SK-N-SH (cell line): ENCODE data around the gene MIPOL1. TPM values are rescaled to one million over a fixed set of nuclear protein-coding genes. Genes with fewer than 3 reads are reported as not detected.

Experiments
- CTCF ChIA-PET: fragments of 300-600, 350-600 bp; formaldehyde crosslinking; extraction: SDS; loops from one replicate; lab custom pipeline; 2021; lab: Yijun Ruan, JAX
- POLR2A ChIA-PET: fragments of 350-600 bp; sonication (Branson Sonifier 250); formaldehyde crosslinking; extraction: SDS; loops from one replicate; lab custom pipeline; 2020; ENCODE audit warnings: antibody characterized with exemption, inconsistent platforms; lab: Yijun Ruan, JAX
- DNase-seq: peaks from one replicate; pipeline ENCODE4 v3.0.0; 2012
- H2AFZ ChIP-seq: fragments of 200-600 bp; sonication (generic); 2 replicates; pipeline ENCODE4 v1.8.1; 2016; ENCODE audit warnings: antibody characterized with exemption, mild to moderate bottlenecking, low read depth
- H3F3A ChIP-seq: fragments of 200-600 bp; sonication (generic); replicated peaks from 2 replicates; pipeline ENCODE3; 2016; ENCODE audit warnings: antibody characterized with exemption, mild to moderate bottlenecking; ENCODE audit not compliant: insufficient read depth
- H3K27ac ChIP-seq, 2 experiments: fragments of 200-500 bp in 1 of 2; fragments of 200-600 bp in 1 of 2; sonication (Bioruptor generic) in 1 of 2; sonication (generic), shearing (Covaris generic) in 1 of 2; 2 replicates each; pipeline versions ENCODE4 v1.5.1 to v1.6.1; 2014 to 2016; ENCODE audit warnings: low read depth in 2 of 2, inconsistent platforms in 1 of 2, low read length in 1 of 2, mild to moderate bottlenecking in 1 of 2, mixed read lengths in 1 of 2
- H3K27me3 ChIP-seq: fragments of 200-600 bp; sonication (generic), shearing (Covaris generic); 2 replicates; pipeline ENCODE4 v1.6.1; 2016; ENCODE audit warnings: mixed run types; ENCODE audit not compliant: insufficient read depth
- H3K36me3 ChIP-seq, 2 experiments: fragments of 200-500 bp in 1 of 2; fragments of 200-600 bp in 1 of 2; sonication (Bioruptor generic) in 1 of 2; sonication (generic) in 1 of 2; replicated peaks in 1 of 2; 2 replicates each; pipeline versions ENCODE3 to v1.5.1; 2014 to 2016; ENCODE audit warnings: low read length in 1 of 2, mild to moderate bottlenecking in 1 of 2; ENCODE audit not compliant: insufficient read depth in 2 of 2, control insufficient read depth in 1 of 2
- H3K4me1 ChIP-seq, 2 experiments: fragments of 200-500 bp in 1 of 2; fragments of 200-600 bp in 1 of 2; sonication (Bioruptor generic) in 1 of 2; sonication (generic), shearing (Covaris generic) in 1 of 2; 2 replicates each; pipeline versions ENCODE4 v1.5.1 to v1.6.1; 2014 to 2016; ENCODE audit warnings: low read depth in 1 of 2, low read length in 1 of 2, mixed run types in 1 of 2; ENCODE audit not compliant: insufficient read depth in 2 of 2, control insufficient read depth in 1 of 2
- H3K4me2 ChIP-seq: fragments of 200-600 bp; sonication (generic), shearing (Covaris generic); 2 replicates; pipeline ENCODE4 v1.6.1; 2017; ENCODE audit warnings: mixed run types
- H3K4me3 ChIP-seq, 2 experiments: fragments of 200-500 bp in 1 of 2; fragments of 200-600 bp in 1 of 2; sonication (Bioruptor generic) in 1 of 2; sonication (generic), shearing (Covaris generic) in 1 of 2; 2 replicates each; pipeline versions ENCODE4 v1.5.1 to v1.8.1; 2014 to 2016; ENCODE audit warnings: low read depth in 2 of 2, inconsistent platforms in 1 of 2, low read length in 1 of 2, mild to moderate bottlenecking in 1 of 2, mixed read lengths in 1 of 2, moderate library complexity in 1 of 2
- H3K79me2 ChIP-seq: fragments of 200-600 bp; sonication (generic); 2 replicates; pipeline ENCODE4 v1.8.1; 2017; ENCODE audit warnings: mild to moderate bottlenecking; ENCODE audit not compliant: insufficient read depth
- H3K9ac ChIP-seq: fragments of 200-600 bp; sonication (generic); 2 replicates; pipeline ENCODE4 v1.6.1; 2017; ENCODE audit warnings: mixed run types
- H3K9me2 ChIP-seq: fragments of 200-600 bp; sonication (generic); 2 replicates; pipeline ENCODE4 v1.6.1; 2017; ENCODE audit warnings: mixed run types
- H3K9me3 ChIP-seq: fragments of 200-600 bp; sonication (generic); 2 replicates; pipeline ENCODE4 v1.6.1; 2017; ENCODE audit warnings: mixed run types, mild to moderate bottlenecking, moderate library complexity
- H4K20me1 ChIP-seq: fragments of 200-600 bp; sonication (generic); 2 replicates; pipeline ENCODE4 v1.6.1; 2017; ENCODE audit warnings: mild to moderate bottlenecking, mixed run types; ENCODE audit not compliant: insufficient read depth
- CTCF ChIP-seq: fragments of 200-600 bp; sonication (generic); IDR thresholded peaks from 2 replicates; pipeline ENCODE4 v1.6.1; 2017; ENCODE audit warnings: antibody characterized with exemption, mild to moderate bottlenecking, moderate library complexity
- EP300 ChIP-seq, 2 experiments: IDR thresholded peaks; 2 replicates each; pipeline versions ENCODE4 v1.4.0 to v1.6.1; 2012; ENCODE audit warnings: borderline replicate concordance in 1 of 2, low read depth in 1 of 2, low read length in 1 of 2
- EZH2phosphoT487 ChIP-seq: fragments of 200-600 bp; sonication (generic); IDR thresholded peaks from 2 replicates; pipeline ENCODE4 v1.6.1; 2017; ENCODE audit warnings: low read depth, mixed run types, mild to moderate bottlenecking, antibody characterized with exemption, moderate library complexity, borderline replicate concordance
- IRF3 ChIP-seq: fragments of 150-350 bp; IDR thresholded peaks from 2 replicates; pipeline ENCODE4 v1.6.1; 2016; ENCODE audit warnings: mild to moderate bottlenecking, low read depth, low read length
- JUND ChIP-seq: IDR thresholded peaks from 2 replicates; pipeline ENCODE4 v1.4.0; 2012
- MAX ChIP-seq: IDR thresholded peaks from 2 replicates; pipeline ENCODE4 v1.4.0; 2012; ENCODE audit warnings: low read depth
- MXI1 ChIP-seq: IDR thresholded peaks from 2 replicates; pipeline ENCODE4 v1.6.1; 2012; ENCODE audit warnings: mild to moderate bottlenecking, low read depth, low read length, improper control_type of control experiment
- NFIC ChIP-seq: IDR thresholded peaks from 2 replicates; pipeline ENCODE4 v1.4.0; 2012; ENCODE audit warnings: borderline replicate concordance
- NRF1 ChIP-seq: IDR thresholded peaks from 2 replicates; pipeline ENCODE4 v1.6.1; 2012; ENCODE audit warnings: low read depth, mild to moderate bottlenecking, low read length
- REST ChIP-seq: IDR thresholded peaks from 2 replicates; pipeline ENCODE4 v1.6.1; 2012; ENCODE audit warnings: mild to moderate bottlenecking, low read depth, low read length, moderate library complexity
- RFX5 ChIP-seq: IDR thresholded peaks from 2 replicates; pipeline ENCODE4 v1.6.1; 2012; ENCODE audit warnings: mild to moderate bottlenecking, improper control_type of control experiment, low read length
- SMC3 ChIP-seq: IDR thresholded peaks from 2 replicates; pipeline ENCODE4 v1.6.1; 2012; ENCODE audit warnings: low read depth, low read length, improper control_type of control experiment
- TAF1 ChIP-seq: IDR thresholded peaks from 2 replicates; pipeline ENCODE4 v1.6.1; 2012; ENCODE audit warnings: low read depth, mild to moderate bottlenecking, low read length, moderate library complexity, borderline replicate concordance
- TCF12 ChIP-seq: IDR thresholded peaks from 2 replicates; pipeline ENCODE4 v1.4.0; 2012
- USF1 ChIP-seq: IDR thresholded peaks from 2 replicates; pipeline ENCODE4 v1.4.0; 2012; ENCODE audit warnings: low read depth, borderline replicate concordance
- YY1 ChIP-seq: IDR thresholded peaks from 2 replicates; pipeline ENCODE4 v1.4.0; 2012; ENCODE audit warnings: low read depth, mild to moderate bottlenecking
- WGBS: methylation state at CpG from one replicate; pipeline ENCODE4 v1.1.6; 2017; ENCODE audit warnings: low lambda C conversion rate; 5-methylcytosine and 5-hydroxymethylcytosine counted together
- polyA plus RNA-seq, 3 experiments: library from polyadenylated mRNA; depleted of rRNA; stranded (reverse); fragments of >200 nt; gene quantifications; 2 replicates each; pipeline ENCODE4 v1.2.3, GENCODE V29; 2012

Gene MIPOL1
- polyA plus RNA-seq, 1 of the 3 experiments (the other 2 are of a cell fraction) = 0.23 TPM

GRCh38 chr14:37580146-37580545, 382.4 kb downstream of the MIPOL1 start (continued):
- TF ChIP-seq EZH2phosphoT487 (no peak), TCF12 (no peak)

- H3K36me3 ChIP-seq = no peaks in the 10 kb centered on the region
- CTCF ChIA-PET = no interaction called here
Observed at GRCh38 chr14:37583358-37584210, 385.8 kb downstream of the MIPOL1 start.

More at GRCh38 chr14:37583358-37584210, 385.8 kb downstream of the MIPOL1 start:
- Histone ChIP-seq H3K9me3 (no peaks in the 10 kb centered on the region), H3K27me3 (peaks cover 4% of the 10 kb centered on the region; the same call in 1 of the 2 replicates), H3K79me2 (no peaks in the 10 kb centered on the region), H3K4me2 (no peak overlapping the region), H3K9me2 (no peaks in the 10 kb centered on the region), H3K9ac (no peak overlapping the region), H3K27ac (no peak overlapping the region), H3K4me3 (no peak overlapping the region), H3F3A (no peaks in the 10 kb centered on the region), H3K4me1 (no peaks in the 10 kb centered on the region), H4K20me1 (no peaks in the 10 kb centered on the region), H2AFZ (no peak overlapping the region)
- POLR2A ChIA-PET = no interaction called here
- no peak for DNase-seq
- TF ChIP-seq EP300 (IDR thresholded peaks at IDR 0.05; ENCODE audit: borderline replicate concordance in 1 of 2, low read depth in 1 of 2, low read length in 1 of 2) = no peak
- no peak for TF ChIP-seq TAF1
- no peak for TF ChIP-seq USF1
- TF ChIP-seq TCF12 = no peak
- TF ChIP-seq CTCF = no peak
- TF ChIP-seq YY1 = no peak
- no peak for TF ChIP-seq MAX
- TF ChIP-seq MXI1 = no peak
- TF ChIP-seq NFIC = no peak
- no peak for TF ChIP-seq IRF3
- no peak for TF ChIP-seq JUND
- TF ChIP-seq SMC3 = no peak
- no peak for TF ChIP-seq RFX5
- TF ChIP-seq NRF1 = no peak
- no peak for TF ChIP-seq REST
- 11% methylated on average over 8 of the region's 67 CpGs for WGBS
